ENCODE results near the gene DSCAML1.

The DSCAML1 gene

GRCh38 chr11:117588166-117588810 lies 208.7 kb downstream of the DSCAML1 start:
- in situ Hi-C loops (cut with HindIII; ENCODE audit: low pct_ligation_motif_present, low sequenced_read_pairs) = no loop called here
- no peak for TF ChIP-seq CTCF (IDR thresholded peaks at IDR 0.05; ENCODE audit: low read depth, low read length, missing control alignments)
- Histone ChIP-seq H3K27ac (no peak overlapping the region), H3K36me3 (replicated peaks) (no peaks in the 10 kb centered on the region), H3K4me3 (ENCODE audit: low read depth, low read length) (no peak overlapping the region), H3K27me3 (replicated peaks) (peaks cover 2% of the 10 kb centered on the region)
- no peak for DNase-seq

GRCh38 chr11:117587416-117587815 lies 209.6 kb downstream of the DSCAML1 start:
- TF ChIP-seq CTCF (IDR thresholded peaks at IDR 0.05; ENCODE audit: low read depth, low read length, missing control alignments) = no peak
- Histone ChIP-seq H3K27me3 (replicated peaks) (peaks cover 2% of the 10 kb centered on the region), H3K36me3 (replicated peaks) (no peaks in the 10 kb centered on the region), H3K27ac (no peak overlapping the region), H3K4me3 (ENCODE audit: low read depth, low read length) (no peak overlapping the region)
- in situ Hi-C loops (cut with HindIII; ENCODE audit: low pct_ligation_motif_present, low sequenced_read_pairs) = no loop called here
- no peak for DNase-seq

- no peak overlapping the region for H3K27ac ChIP-seq
- no peak overlapping the region for H3K4me3 ChIP-seq (ENCODE audit: low read depth, low read length)
- H3K27me3 ChIP-seq (replicated peaks) = peaks cover 2% of the 10 kb centered on the region
- no peaks in the 10 kb centered on the region for H3K36me3 ChIP-seq (replicated peaks)
- in situ Hi-C loops (cut with HindIII; ENCODE audit: low pct_ligation_motif_present, low sequenced_read_pairs) = no loop called here
- no peak for TF ChIP-seq CTCF (IDR thresholded peaks at IDR 0.05; ENCODE audit: low read depth, low read length, missing control alignments)
- no peak for DNase-seq
These were observed 210.6 kb downstream of the DSCAML1 start for GRCh38 chr11:117586392-117586791.

GRCh38 chr11:117585631-117586030 lies 211.4 kb downstream of the DSCAML1 start:
- no peak overlapping the region for H3K27ac ChIP-seq
- H3K27me3 ChIP-seq (replicated peaks) = peaks cover 2% of the 10 kb centered on the region
- no peak overlapping the region for H3K4me3 ChIP-seq (ENCODE audit: low read depth, low read length)
- no peaks in the 10 kb centered on the region for H3K36me3 ChIP-seq (replicated peaks)
- in situ Hi-C loops (cut with HindIII; ENCODE audit: low pct_ligation_motif_present, low sequenced_read_pairs) = no loop called here
- no peak for TF ChIP-seq CTCF (IDR thresholded peaks at IDR 0.05; ENCODE audit: low read depth, low read length, missing control alignments)
- no peak for DNase-seq

GRCh38 chr11:117584056-117584830 lies 212.8 kb downstream of the DSCAML1 start:
- Histone ChIP-seq H3K36me3 (replicated peaks) (no peaks in the 10 kb centered on the region), H3K27me3 (replicated peaks) (peaks cover 2% of the 10 kb centered on the region), H3K27ac (no peak overlapping the region), H3K4me3 (ENCODE audit: low read depth, low read length) (no peak overlapping the region)
- peak; percentile 4 for DNase-seq
- in situ Hi-C loops (cut with HindIII; ENCODE audit: low pct_ligation_motif_present, low sequenced_read_pairs) = no loop called here
- TF ChIP-seq CTCF (IDR thresholded peaks at IDR 0.05; ENCODE audit: low read depth, low read length, missing control alignments) = no peak

Measured in brain microvascular endothelial cell (primary cell).